GM21367 (cell line): ENCODE data around the gene RFFL.

Source experiments
- ATAC-seq: cut with Tn5 transposase; IDR thresholded peaks from one replicate; pipeline ENCODE4 v1.9.1; 2021; ENCODE audit not compliant: unreplicated experiment

Gene RFFL

DNA sequence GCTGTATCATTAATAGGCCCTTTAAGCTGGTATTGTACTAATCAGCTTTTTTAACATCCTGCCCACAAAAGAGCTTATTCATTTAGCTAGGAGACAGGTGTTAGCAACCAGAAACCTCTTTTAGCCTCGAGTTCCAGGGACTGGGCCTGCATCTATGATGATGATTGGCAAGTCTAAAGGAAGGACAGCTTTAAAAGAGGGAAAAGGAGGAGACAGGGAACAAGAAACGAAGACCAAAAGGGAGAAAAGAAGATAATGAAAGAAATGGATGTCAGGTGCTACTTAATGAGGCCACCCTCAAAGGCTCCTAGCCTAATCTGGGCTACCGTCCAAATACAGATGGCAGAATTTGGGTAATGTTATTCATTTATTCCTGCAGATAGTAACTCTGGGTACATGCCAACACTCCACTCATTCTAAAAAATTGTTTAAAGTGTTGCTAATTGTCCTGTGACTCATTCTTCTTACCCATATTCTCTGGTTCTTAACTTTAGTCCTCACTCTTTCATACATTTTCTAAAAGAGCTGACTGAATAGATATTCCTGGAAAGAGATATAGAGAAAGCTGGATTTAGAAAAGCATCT, 18.7 kb upstream of the RFFL start:
- no peak for ATAC-seq

DNA sequence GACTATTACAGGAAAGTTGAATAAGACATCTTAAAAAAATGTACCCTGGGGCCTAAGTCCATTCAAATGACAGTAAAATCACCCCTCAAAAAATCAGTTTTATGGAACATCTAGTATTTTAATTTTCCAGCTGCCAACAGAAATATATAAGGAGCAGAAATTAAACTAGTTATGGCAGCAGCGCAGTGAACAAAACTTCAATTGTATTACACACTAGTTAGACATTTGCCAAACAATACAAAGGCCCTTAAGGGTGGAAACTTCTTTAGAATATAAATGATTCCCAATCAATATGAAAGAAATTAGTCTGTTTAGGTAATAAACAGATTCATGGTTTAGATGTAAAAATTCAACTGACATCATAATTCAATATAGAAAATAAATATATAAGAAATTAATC, 18.1 kb upstream of the RFFL start:
- no peak for ATAC-seq

DNA sequence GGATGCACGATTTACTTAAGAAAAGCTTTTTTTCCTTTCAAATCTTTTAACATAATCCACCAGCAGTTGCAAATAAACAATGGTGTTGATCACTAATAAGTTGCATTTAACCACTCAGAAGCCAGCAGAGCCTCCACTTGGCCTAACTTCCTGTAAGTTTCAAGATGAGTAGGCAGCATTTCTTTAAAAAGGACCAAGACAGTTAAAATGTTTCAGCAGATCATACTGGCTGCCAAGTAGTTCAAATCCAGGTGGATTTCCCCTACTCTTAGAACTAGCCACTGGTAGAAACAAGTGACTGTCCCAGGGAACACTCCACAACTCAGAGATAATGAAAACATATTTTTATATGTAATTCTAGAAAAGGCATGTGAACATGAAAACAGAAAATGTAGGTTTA, 17.0 kb upstream of the RFFL start:
- no peak for ATAC-seq

DNA sequence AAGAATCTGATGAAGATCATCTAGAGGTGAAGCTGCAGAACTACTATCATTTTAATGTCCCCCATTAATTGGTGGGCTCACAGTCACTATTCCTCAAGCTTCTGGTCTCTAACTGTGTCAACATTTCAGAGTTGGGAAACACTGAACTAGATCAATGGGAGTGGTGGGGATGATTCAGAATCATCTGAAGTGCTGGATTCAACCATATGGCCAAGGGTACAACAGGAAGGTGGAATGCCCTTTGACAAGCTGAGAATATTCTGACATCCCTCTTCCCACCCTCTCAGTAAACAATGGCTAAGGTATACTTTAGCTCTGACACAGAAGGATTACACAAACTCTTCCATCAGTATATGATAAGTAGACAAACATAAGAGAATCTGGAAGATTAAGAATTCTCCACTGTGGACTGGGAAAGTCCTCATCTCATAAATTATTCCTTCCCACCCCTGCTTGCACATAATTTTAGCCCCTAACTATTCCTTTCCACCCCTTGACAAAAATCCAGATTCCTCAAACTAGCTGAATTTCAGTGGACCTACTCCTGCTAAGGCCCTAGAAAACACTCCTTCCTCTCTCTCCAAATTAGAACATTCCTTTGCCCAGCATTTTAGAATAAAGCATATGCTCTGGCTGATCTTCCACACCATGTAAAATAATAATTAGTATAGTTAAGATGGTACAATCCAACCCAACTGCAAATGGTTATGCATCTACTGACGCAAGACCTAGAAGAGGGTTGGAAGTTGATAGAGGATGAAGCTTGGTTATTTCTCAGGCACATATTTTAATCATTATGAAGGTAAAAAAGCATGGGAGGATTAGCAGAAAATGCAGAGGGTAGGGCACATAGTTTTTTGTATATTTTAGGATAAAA, 16.3 kb upstream of the RFFL start:
- ATAC-seq: no peak

DNA sequence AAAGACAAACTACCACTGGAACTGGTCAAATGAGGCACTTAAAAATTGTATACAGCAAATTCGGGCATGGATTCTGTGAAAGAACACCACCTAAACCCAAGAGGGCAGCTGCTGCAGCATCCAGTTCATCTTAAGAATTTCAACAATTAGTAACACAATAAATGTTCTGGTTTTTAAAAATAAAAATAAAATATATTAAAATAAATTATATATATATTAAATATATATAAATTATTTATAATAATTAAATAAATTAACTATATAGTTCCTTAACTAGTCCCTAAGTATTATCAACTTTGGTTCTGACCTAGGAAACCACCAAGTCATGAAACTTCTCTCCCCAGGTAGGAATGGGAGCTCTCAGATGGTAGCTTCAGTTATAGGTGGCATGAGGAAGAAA, 13.4 kb upstream of the RFFL start:
- ATAC-seq: no peak

DNA sequence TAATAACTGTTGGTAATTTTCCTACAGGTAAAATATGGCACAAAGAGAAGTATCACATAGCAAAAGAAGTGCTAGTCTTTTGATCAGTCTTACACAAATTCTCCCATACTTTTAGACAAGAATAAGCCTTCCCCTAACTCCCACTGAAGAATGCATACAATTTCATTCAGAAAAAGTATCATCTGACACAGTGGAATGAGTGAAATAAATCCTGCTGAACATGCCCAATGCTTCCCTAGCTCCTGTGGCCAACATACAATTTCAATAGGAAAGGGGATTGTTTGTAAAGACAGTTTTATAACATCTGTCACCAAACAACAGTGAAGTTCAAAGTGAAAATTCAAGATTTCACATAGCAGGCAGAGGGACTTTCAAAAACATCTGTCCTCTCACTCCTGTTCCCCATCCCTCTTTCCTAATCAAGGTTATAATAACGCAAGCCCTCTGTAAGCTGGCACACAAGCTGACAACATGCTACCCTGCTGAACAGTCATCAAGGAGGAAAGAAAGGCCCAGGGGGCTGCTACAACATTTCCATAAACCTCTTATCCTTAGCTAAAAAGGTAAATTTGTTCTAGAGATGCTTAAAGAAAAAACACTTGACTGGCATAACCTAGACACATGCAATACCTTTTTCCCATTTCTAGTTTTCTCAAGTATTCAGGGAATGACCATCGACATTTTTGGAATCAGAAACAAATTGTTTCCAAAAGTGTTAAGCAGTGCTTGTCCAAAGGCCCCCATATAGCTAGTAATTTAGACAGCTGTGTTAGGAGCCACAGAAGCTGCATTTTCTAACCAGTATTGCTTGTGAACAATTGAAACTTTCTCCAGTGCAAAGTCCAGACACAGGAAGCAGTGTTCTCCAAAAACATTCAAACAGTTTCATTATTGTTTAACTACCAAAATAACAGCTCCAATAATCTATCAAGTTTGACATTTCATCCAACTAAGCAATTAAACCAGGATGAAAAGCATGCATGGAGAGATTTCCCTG, 11.5 kb upstream of the RFFL start:
- no peak for ATAC-seq

DNA sequence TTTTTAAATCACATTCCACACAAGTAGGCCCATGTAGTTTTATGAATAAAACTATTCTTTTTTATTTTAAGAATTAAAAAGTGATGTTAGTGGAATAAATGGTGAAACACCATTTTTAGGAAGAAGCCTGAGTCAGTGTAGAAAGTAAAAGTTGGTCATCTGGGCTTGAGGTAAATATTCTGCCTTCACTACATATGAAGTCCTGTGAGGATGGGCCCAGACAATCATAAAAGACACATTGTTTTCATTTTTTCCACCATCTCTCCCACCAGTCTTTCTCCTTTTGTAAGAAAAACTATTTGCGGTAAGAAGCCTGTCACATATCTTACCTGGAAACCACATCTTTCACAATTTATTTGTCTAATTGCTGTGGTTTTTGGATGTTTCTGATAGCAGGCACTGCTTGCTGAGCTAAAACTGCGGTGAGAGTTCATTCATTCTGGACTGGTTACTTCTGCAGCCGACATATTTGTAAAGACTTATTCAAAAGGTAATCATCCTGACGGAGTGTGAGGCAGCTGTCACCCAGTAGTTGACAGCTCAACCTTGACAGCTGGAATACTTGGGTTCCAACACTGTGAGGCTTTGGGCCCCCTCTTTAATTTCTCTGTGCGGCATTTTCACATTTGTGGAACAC, 10.6 kb upstream of the RFFL start:
- no peak for ATAC-seq

DNA sequence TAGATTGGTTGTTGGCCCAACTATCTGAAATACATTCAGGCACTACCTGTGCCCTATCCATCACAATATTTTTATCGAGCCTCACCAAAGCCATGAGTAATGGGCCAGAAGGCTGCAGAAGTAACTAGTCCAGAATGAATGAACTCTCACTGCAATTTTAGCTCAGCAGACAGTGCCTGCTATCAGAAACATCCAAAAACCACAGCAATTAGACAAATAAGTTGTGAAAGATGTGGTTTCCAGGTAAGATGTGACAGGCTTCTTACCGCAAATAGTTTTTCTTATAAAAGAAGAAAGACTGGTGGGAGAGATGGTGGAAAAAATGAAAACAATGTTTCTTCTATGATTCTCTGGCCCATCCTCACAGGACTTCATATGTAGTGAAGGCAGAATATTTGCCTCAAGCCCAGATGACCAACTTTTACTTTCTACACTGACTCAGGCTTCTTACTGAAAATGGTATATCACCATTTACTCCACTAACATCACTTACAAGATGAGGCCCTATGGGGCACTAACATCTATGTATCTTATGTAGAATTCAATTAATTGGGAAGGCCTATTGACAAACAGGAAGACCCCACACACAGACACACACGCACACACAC, 9.8 kb upstream of the RFFL start:
- ATAC-seq: no peak

DNA sequence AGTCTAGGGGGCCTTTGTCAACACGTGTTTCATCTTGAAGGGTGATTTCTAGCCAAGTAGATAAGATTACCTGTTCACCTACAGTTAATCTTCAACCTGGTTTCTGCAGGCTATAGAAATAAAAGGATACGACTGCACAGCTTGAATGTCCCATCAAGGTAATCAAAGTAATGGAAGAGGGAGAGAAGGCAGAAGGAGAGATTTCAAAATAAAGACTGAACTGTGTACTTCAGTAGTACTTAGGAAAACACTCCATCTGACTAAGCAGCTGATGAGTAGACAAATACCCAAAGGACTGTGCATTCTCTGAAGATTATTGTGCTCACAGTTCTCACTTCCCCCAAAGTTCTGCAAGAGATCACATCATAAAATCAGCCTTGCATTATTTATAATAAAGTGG, 5.8 kb upstream of the RFFL start:
- ATAC-seq: no peak

DNA sequence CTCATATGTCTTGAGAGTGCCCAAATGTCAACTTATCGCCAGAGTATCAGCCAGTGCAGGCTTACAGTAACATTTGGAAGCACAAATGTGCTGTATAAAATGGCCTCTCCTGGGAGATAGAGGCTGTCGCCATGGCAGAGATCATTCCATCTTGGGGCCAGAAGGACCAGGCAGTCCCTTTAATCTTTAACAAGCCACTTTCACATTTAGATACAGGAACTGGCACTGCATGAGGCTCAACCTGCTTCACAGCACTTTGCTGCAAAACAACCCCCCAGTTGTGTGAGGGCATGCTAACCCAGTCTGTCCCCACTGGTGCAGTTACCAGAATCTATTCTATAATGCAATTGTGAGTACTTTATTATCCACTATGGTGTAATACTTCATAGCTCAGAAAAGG, 4.7 kb upstream of the RFFL start:
- no peak for ATAC-seq

DNA sequence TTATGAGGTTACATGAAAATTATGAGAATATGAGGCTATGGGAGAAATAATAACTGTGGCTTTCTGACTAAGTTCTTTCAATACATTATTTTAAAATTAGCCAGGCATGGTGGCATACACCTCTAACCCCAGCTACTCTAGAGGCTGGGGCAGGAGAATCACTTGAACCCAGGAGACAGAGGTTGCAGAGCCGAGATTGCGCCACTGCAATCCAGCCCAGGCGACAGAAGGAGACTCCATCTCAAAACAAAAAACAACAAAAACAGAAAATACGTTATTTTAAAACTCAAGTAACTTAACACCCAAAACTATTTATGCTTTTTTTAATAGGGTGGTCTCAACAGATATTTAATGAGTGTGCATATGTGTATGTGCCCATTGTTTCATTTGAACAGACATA, 2.4 kb upstream of the RFFL start:
- no peak for ATAC-seq

DNA sequence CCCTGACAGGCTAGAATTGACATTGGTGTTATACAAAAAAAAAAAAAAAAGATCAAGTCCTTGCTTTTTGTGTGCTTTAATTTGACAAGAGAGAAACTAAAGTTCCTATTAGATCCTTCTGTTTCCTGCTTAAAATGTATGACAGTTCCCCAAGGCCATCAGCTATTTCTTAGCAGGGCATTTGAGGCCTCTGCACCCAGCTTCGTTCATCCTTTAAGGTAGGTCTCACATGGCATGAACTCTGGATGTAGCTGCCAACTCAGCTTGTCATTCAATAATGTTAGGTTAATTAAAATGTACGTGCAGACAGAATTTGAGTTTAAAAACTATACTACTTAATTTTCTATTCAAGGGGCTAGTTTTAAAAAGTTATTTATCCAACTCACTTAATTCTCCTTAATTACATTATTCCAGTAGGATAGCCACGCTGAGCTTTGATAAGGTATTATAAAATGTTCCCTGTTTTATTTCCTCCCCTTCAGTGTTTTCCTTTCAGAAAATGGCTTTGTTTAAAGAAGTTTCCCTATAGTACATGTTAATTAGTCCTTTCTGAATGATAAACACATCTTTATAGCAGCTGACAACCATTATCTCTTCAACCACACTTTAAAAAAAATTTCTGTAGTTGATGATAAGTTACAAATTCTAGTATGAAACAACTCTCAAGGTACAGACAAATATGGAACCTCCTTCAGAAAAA, 1.2 kb upstream of the RFFL start:
- no peak for ATAC-seq

DNA sequence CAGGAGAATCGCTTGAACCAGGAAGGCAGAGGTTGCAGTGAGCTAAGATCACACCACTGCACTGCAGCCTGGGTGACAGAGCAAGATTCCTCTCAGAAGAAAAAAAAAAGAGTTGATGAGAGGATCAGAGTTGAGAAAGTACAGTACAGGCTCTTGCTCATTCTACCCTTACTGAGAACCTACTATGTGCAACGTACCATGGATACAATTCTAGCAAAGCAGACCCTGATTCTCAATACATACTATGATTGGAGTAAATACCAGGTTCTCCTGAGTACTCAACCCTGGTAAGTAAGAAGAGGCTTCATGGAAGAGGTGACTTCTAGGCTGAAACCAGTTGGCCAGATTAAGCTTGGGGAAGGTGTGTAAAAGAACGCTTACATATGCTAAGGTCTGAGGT, 1.2 kb downstream of the RFFL start:
- no peak for ATAC-seq

DNA sequence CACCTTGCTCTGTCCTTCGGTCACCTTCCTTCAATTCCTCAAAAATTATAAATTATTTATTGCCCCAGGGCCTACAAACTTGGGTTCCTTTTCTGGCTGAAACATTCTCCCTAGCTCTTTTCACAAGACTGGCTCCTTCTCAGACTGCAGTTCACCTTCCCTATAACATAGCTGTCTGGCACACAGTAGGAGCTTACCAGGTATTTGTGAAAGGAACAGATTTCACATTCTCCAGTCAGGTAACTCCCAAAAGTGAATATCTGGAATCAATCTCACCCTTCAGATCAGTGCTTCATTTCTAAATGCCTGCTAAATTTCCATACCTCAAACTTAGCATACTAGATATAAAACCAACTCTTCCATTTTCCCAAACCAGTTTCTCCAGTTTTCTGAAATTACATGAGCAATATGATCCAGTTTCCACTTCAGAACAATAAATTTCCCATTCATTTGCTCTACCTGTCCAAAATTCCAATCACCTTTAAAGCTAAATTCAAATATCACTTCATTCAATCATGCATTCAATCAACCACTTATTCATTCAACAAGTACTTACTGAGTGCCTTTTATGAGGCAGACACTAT, 6.1 kb downstream of the RFFL start:
- ATAC-seq: no peak

DNA sequence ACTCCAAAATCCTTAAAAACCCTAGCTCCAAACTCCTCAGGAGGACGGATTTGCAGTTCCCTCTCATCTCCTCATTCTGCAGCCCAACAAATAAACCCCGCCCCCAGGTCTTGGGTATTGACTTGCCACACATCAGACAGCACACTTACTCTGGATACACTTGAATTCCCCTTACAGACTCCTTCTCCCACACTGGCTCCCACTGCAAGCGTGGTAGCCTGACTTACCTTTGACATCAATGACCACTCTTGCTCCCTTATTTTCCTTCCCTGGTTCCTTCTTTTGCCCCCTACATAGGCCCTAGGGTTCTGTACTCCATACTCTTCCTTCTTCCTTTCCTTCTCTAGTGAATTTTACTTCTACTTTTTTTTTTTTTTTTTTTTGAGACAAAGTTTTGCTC, 7.5 kb downstream of the RFFL start:
- no peak for ATAC-seq

DNA sequence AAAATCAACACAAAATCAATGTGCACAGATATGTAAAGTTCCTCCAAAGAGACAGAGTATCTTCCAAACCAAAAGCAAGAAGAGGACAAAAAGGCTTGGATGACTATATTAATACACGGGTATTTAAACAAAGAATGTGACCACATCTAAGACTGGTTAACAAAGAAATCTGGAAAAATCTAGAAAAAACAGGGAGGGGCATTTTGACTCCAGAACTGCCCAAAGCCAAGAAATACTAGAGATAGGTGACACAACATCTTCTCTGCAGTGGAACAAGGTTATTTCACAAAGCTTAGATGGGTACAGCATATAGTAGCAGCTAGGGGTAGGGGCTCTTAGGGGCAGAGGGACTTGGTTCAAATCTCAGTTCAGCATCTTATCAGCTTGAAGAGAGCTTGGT, 10.3 kb downstream of the RFFL start:
- ATAC-seq: no peak

DNA sequence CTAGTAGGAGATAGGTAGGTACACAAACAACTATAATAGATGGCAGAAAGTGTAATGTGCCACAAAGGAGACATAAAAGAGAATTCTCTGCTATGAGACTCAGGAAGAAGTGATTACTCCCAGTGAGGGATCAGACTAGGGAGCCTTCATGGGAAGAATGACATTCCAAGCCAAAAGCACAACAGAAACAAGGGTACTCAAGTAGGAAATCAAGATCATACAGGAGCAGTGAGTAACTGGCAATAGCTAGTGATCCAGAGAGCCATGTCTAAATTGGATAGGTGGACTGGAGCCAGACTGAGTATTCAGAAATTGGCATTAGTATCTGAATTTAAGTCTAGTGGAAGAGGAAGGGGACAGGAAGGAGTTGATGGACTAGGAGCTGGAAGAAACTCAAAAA, 10.7 kb downstream of the RFFL start:
- ATAC-seq: no peak

DNA sequence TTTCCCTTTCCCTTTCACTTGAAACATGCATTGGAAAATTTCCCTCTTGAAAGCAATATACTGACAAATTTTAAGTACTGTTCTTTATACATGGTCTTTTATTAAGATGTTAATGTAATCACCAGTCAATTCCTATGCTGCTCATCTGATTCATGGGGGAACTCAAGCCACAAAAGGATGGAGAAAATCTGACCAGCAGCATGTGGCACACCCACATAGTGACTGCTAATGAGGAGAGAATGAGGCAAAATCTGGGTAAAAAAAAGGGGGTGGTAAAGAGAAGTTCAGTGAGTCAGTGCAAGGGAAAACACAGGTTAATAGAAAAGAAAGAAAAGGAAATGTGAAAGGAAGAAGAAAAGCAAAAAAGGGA, 11.3 kb downstream of the RFFL start:
- no peak for ATAC-seq

DNA sequence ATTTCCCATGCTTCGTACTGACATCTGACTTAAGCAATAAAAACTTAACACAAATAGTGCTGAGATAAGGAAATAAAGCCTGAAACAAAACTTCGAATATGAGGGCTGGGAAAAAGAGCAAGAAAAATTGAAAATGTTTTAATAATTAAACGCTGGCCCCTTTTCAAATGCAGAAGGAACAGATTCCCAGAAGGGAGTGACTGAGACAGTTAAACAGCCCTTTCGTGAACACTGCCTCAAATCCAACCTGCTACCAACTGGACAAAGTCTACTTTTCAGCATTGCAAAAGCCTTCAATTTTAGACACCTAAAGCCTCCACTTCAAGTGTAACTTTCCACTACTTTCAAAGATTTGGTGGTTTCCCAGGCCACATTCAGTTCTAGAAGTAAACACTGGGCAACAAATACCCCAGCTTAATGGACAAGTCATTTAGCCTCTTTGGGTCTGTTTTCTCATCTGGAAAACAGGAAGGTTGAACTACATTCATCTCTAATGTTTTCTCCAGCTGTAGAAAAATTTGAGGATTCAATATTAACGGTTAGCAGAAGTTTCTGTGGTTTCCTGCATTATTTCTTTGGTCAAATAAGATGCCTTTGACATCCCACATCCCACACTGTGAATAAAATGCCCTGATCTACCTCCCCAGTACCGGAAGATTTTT, 11.8 kb downstream of the RFFL start:
- no peak for ATAC-seq
